GM23338 (cell line): ENCODE results near the gene EP300. TPM values are rescaled to one million over a fixed set of nuclear protein-coding genes. Genes with fewer than 3 reads are reported as not detected.

Source experiments
- ATAC-seq: fragments of 200-7000 bp; cut with Tn5 transposase; 3 replicates; pipeline ENCODE4 v1.9.1; 2020
- DNase-seq: peaks from one replicate; pipeline ENCODE4 v3.0.0-alpha.2; 2015; ENCODE audit warnings: low spot score
- H2AFZ ChIP-seq: fragments of 200-600 bp; sonication (generic); 2 replicates; pipeline ENCODE4 v1.8.0; 2016; ENCODE audit warnings: antibody characterized with exemption, mild to moderate bottlenecking, moderate library complexity
- H3F3A ChIP-seq: fragments of 200-600 bp; sonication (generic); replicated peaks from 2 replicates; pipeline ENCODE4 v1.8.0; 2017; ENCODE audit warnings: antibody characterized with exemption, mixed run types, low read depth
- H3K27ac ChIP-seq: fragments of 200-600 bp; sonication (generic); 2 replicates; pipeline ENCODE4 v1.6.1; 2016; ENCODE audit warnings: low read depth
- H3K27me3 ChIP-seq: fragments of 200-600 bp; sonication (generic); 2 replicates; pipeline ENCODE4 v1.8.0; 2016; ENCODE audit warnings: mild to moderate bottlenecking, mixed run types, moderate library complexity; ENCODE audit not compliant: insufficient read depth
- H3K36me3 ChIP-seq: fragments of 200-600 bp; sonication (generic); 2 replicates; pipeline ENCODE4 v1.8.0; 2016; ENCODE audit warnings: mild to moderate bottlenecking; ENCODE audit not compliant: insufficient read depth
- H3K4me1 ChIP-seq: fragments of 200-600 bp; sonication (generic); 2 replicates; pipeline ENCODE4 v1.8.0; 2016; ENCODE audit warnings: mild to moderate bottlenecking, moderate library complexity; ENCODE audit not compliant: insufficient read depth
- H3K4me2 ChIP-seq: fragments of 200-600 bp; sonication (generic); 2 replicates; pipeline ENCODE4 v1.7.1; 2017; ENCODE audit warnings: mixed run types
- H3K4me3 ChIP-seq: fragments of 200-600 bp; sonication (generic); 2 replicates; pipeline ENCODE4 v1.6.1; 2016; ENCODE audit warnings: mixed run types
- H3K79me2 ChIP-seq: fragments of 200-600 bp; sonication (generic); replicated peaks from 2 replicates; pipeline ENCODE4 v1.8.0; 2017; ENCODE audit warnings: mild to moderate bottlenecking; ENCODE audit not compliant: insufficient read depth
- H3K9me2 ChIP-seq: fragments of 200-600 bp; sonication (generic); 2 replicates; pipeline ENCODE4 v1.8.0; 2017; ENCODE audit not compliant: insufficient read depth
- H4K20me1 ChIP-seq: fragments of 200-600 bp; sonication (generic); replicated peaks from 2 replicates; pipeline ENCODE4 v1.8.0; 2017; ENCODE audit warnings: mild to moderate bottlenecking; ENCODE audit not compliant: insufficient read depth
- H3K27ac Mint-ChIP-seq: 2 replicates; pipeline ENCODE4 v1.8.0; 2020; ENCODE audit warnings: inconsistent platforms, mild to moderate bottlenecking, moderate library complexity, mixed read lengths
- H3K27me3 Mint-ChIP-seq: 3 replicates; pipeline ENCODE4 v1.8.0; 2022; ENCODE audit warnings: low read depth, mild to moderate bottlenecking, moderate library complexity, mixed read lengths, inconsistent platforms; ENCODE audit not compliant: insufficient read depth, poor library complexity
- H3K36me3 Mint-ChIP-seq: 3 replicates; pipeline ENCODE4 v1.8.0; 2021; ENCODE audit warnings: low read depth, mild to moderate bottlenecking, inconsistent platforms, moderate library complexity, mixed read lengths
- H3K4me1 Mint-ChIP-seq: 3 replicates; pipeline ENCODE4 v1.8.0; 2020; ENCODE audit warnings: mild to moderate bottlenecking, inconsistent platforms, mixed read lengths
- H3K4me3 Mint-ChIP-seq: 3 replicates; pipeline ENCODE4 v1.8.0; 2021; ENCODE audit warnings: moderate library complexity, mild to moderate bottlenecking, inconsistent platforms, mixed read lengths
- H3K9me3 Mint-ChIP-seq: 3 replicates; pipeline ENCODE4 v1.8.0; 2020; ENCODE audit warnings: moderate library complexity, mild to moderate bottlenecking, inconsistent platforms, mixed read lengths
- CREB1 ChIP-seq: fragments of 250-450 bp; sonication (Bioruptor Pico); IDR thresholded peaks from 2 replicates; pipeline ENCODE4 v1.5.0; 2020; ENCODE audit warnings: low read depth, mild to moderate bottlenecking, moderate library complexity
- CTCF ChIP-seq, 2 experiments: fragments of 200-600 bp in 1 of 2; sonication (generic) in 1 of 2; conservative IDR thresholded peaks; 2 replicates each; pipeline versions ENCODE4 v1.5.1 to v1.6.1; 2016 to 2017; ENCODE audit warnings: antibody characterized with exemption in 2 of 2, low read depth in 2 of 2, mild to moderate bottlenecking in 2 of 2, moderate library complexity in 1 of 2
- EZH2phosphoT487 ChIP-seq: fragments of 200-600 bp; sonication (generic); IDR thresholded peaks from one replicate; pipeline ENCODE4 v1.8.1; 2018; ENCODE audit warnings: antibody characterized with exemption; ENCODE audit not compliant: unreplicated experiment
- NANOG ChIP-seq: IDR thresholded peaks from 2 replicates; pipeline ENCODE4 v1.6.1; 2016; ENCODE audit warnings: antibody characterized with exemption, borderline replicate concordance
- REST ChIP-seq: IDR thresholded peaks from one replicate; pipeline ENCODE4 v1.6.1; 2018; ENCODE audit warnings: antibody characterized with exemption; ENCODE audit not compliant: unreplicated experiment
- STAT1 ChIP-seq: IDR thresholded peaks from one replicate; pipeline ENCODE4 v1.6.1; 2016; ENCODE audit warnings: antibody characterized with exemption; ENCODE audit not compliant: unreplicated experiment
- ZNF114 ChIP-seq: fragments of 250-450 bp; sonication (Bioruptor Pico); IDR thresholded peaks from 2 replicates; pipeline ENCODE4 v1.5.0; 2020; ENCODE audit warnings: mild to moderate bottlenecking, moderate library complexity
- ZNF331 ChIP-seq: fragments of 250-450 bp; sonication (Bioruptor Pico); IDR thresholded peaks from 2 replicates; pipeline ENCODE4 v1.5.0; 2020; ENCODE audit warnings: low read depth, mild to moderate bottlenecking, moderate library complexity
- ZNF462 ChIP-seq: fragments of 250-450 bp; sonication (Bioruptor Pico); IDR thresholded peaks from 2 replicates; pipeline ENCODE4 v1.5.0; 2020; ENCODE audit warnings: mild to moderate bottlenecking, moderate library complexity
- polyA plus RNA-seq: library from polyadenylated mRNA; unstranded; fragments of >200 nt; fragmentation: Nextera tagmentation; extraction: Ambion mirVana; gene quantifications from 2 replicates; pipeline ENCODE4 v1.2.1, GENCODE V29; 2016
- total RNA-seq: library from RNA; depleted of rRNA; stranded (reverse); fragments of >200 nt; shearing (Covaris generic); gene quantifications from 2 replicates; pipeline ENCODE4 v1.2.3, GENCODE V29; 2014
- TF ChIP-seq, protein P1 (sequence below): IDR thresholded peaks from 2 replicates; pipeline ENCODE4 v1.6.1; 2016; ENCODE audit warnings: antibody characterized with exemption

The EP300 gene
- total and polyA plus RNA-seq, 2 experiments from 2014 or later: 40.7 to 129 TPM

- TF ChIP-seq ZNF462 (CRISPR knock-in tag) (no peak), NANOG (no peak), CTCF (conservative IDR thresholded peaks at IDR 0.05; ENCODE audit: low read depth in 2 of 2) (no peak)
These were observed 124.6 kb downstream of the EP300 start (continued) for GRCh38 chr22:41216984-41217383.

DNA sequence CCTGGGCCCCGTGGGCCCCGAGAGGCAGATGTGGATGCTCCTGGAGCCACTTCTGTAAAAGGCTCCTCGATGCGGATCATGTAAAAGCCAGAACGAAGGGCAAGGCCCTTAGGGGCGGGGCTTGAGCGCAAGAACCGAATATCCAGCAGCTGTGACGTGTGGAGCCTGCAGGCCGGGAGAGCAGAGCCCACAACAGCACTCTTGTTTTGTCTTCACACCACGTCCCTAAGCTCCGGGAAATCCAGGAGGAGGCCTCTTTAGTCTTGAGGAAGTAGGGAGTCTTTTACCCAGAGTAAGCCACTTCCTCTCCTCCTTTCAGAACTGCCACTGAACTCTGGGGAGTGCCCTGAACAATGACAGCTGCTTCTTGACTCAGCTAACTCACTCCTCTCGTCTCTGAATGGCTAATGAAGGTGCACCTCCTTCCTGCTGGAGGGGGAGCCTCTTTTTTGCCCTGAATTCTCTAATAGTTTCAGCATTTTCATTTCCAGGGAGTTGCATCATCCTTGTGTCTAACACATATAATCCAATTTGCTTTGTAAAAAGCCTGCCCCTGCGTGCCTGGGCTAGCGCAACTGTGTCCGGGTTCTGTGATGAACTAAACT lies 125.3 kb downstream of the EP300 start:
- peaks cover 8% of the 10 kb centered on the region for H3K27me3 Mint-ChIP-seq
- peaks cover 16% of the 10 kb centered on the region for H3K9me3 Mint-ChIP-seq
- no peak for TF ChIP-seq EZH2phosphoT487
- TF ChIP-seq NANOG: no peak
- TF ChIP-seq CREB1 (CRISPR knock-in tag): no peak
- TF ChIP-seq, protein P1, sequence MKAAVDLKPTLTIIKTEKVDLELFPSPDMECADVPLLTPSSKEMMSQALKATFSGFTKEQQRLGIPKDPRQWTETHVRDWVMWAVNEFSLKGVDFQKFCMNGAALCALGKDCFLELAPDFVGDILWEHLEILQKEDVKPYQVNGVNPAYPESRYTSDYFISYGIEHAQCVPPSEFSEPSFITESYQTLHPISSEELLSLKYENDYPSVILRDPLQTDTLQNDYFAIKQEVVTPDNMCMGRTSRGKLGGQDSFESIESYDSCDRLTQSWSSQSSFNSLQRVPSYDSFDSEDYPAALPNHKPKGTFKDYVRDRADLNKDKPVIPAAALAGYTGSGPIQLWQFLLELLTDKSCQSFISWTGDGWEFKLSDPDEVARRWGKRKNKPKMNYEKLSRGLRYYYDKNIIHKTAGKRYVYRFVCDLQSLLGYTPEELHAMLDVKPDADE: no peak
- no peak for TF ChIP-seq STAT1
- no peak for TF ChIP-seq ZNF114 (CRISPR knock-in tag)
- TF ChIP-seq ZNF331 (CRISPR knock-in tag): no peak
- TF ChIP-seq REST: no peak

More for the DNA sequence above, 125.3 kb downstream of the EP300 start:
- Mint-ChIP-seq H3K4me3 (no peak overlapping the region; the same call in 2 of the 3 replicates), H3K27ac (peak overlapping the region; percentile 88), H3K36me3 (peaks cover 90% of the 10 kb centered on the region), H3K4me1 (peaks cover 23% of the 10 kb centered on the region)
- Histone ChIP-seq H3F3A (peaks cover 6% of the 10 kb centered on the region; the same call in 1 of the 2 replicates), H3K4me1 (peaks cover 17% of the 10 kb centered on the region), H3K9me2 (no peaks in the 10 kb centered on the region), H3K4me2 (0 out of 2 replicates have a peak overlapping the region, but pooled peaks have one; percentile 51), H3K27me3 (no peaks in the 10 kb centered on the region), H3K27ac (peak overlapping the region; percentile 18; the same call in 1 of the 2 replicates), H3K79me2 (no peaks in the 10 kb centered on the region), H3K4me3 (no peak overlapping the region), H2AFZ (no peak overlapping the region), H3K36me3 (peaks cover 26% of the 10 kb centered on the region), H4K20me1 (no peaks in the 10 kb centered on the region)
- ATAC-seq: peak; percentile 90
- DNase-seq: peak; percentile 59
